Choroid plexus epithelial cell (primary cell): ENCODE data around the gene ZNF25.

Experiments
- DNase-seq: peaks from one replicate; pipeline ENCODE4 v3.0.0-alpha.2; 2010; ENCODE audit warnings: low read depth
- H3K4me3 ChIP-seq: 2 replicates; pipeline ENCODE4 v1.5.1; 2011; ENCODE audit warnings: low read depth, mild to moderate bottlenecking, control low read depth, low read length, moderate library complexity
- CTCF ChIP-seq: conservative IDR thresholded peaks from 2 replicates; pipeline ENCODE4 v1.5.1; 2011; ENCODE audit warnings: low read depth, mild to moderate bottlenecking, control low read depth, inconsistent platforms, low read length, moderate library complexity

Gene ZNF25

GRCh38 chr10:37972396-37972795 is 4.1 kb downstream of the ZNF25 start:
- no peak for TF ChIP-seq CTCF
- DNase-seq: no peak

GRCh38 chr10:37965006-37965405 is 11.4 kb downstream of the ZNF25 start:
- H3K4me3 ChIP-seq: no peak overlapping the region
- no peak for TF ChIP-seq CTCF
- DNase-seq: no peak

More at GRCh38 chr10:37972396-37972795, 4.1 kb downstream of the ZNF25 start:
- H3K4me3 ChIP-seq: no peak overlapping the region

GRCh38 chr10:37960591-37961137 is 15.8 kb downstream of the ZNF25 start:
- no peak overlapping the region for H3K4me3 ChIP-seq
- peak; percentile 17 for DNase-seq
- no peak for TF ChIP-seq CTCF

- no peak overlapping the region for H3K4me3 ChIP-seq
- TF ChIP-seq CTCF: no peak
- no peak for DNase-seq
Measured at GRCh38 chr10:37957841-37958240, 18.6 kb downstream of the ZNF25 start.

- H3K4me3 ChIP-seq: no peak overlapping the region
- TF ChIP-seq CTCF: no peak
- no peak for DNase-seq
Measured at GRCh38 chr10:37952926-37953325, 23.5 kb downstream of the ZNF25 start.

- DNase-seq: no peak
- no peak for TF ChIP-seq CTCF
- H3K4me3 ChIP-seq: no peak overlapping the region
Measured at GRCh38 chr10:37952043-37952755, 24.2 kb downstream of the ZNF25 start.

GRCh38 chr10:37948210-37948609 is 28.2 kb downstream of the ZNF25 start:
- no peak for DNase-seq
- no peak overlapping the region for H3K4me3 ChIP-seq
- no peak for TF ChIP-seq CTCF
